ENCODE results near the gene PLPP7. TPM values are rescaled to one million over a fixed set of nuclear protein-coding genes. Genes with fewer than 3 reads are reported as not detected.

The PLPP7 gene
- total and polyA plus RNA-seq, 3 donors from 2014 or later: 8.6 to 29.9 (median 23.9) TPM

GRCh38 chr9:131291795-131292315, 2.3 kb downstream of the PLPP7 start:
- H3K4me1 ChIP-seq: peaks cover 3% of the 10 kb centered on the region
- H3K27me3 ChIP-seq: no peaks in the 10 kb centered on the region
- no peak overlapping the region for H3K27ac ChIP-seq
- no peak for TF ChIP-seq POLR2A (IDR thresholded peaks at IDR 0.05)
- TF ChIP-seq CTCF (IDR thresholded peaks at IDR 0.05): no peak
- WGBS, 2 donors: 87 to 90% methylated on average over 6 to 7 of the region's 7 CpGs
- DNase-seq: no peak
- H3K36me3 ChIP-seq (ENCODE audit: low read depth, missing control alignments): no peaks in the 10 kb centered on the region
- H3K9me3 ChIP-seq: no peaks in the 10 kb centered on the region
- intact Hi-C loops (cut with DNase I; ENCODE audit: low total_unique reads): no loop called here
- no peak overlapping the region for H3K4me3 ChIP-seq

- H3K9me3 ChIP-seq: no peaks in the 10 kb centered on the region
- intact Hi-C loops (cut with DNase I; ENCODE audit: low total_unique reads): no loop called here
- H3K27me3 ChIP-seq: no peaks in the 10 kb centered on the region
- H3K4me3 ChIP-seq: no peak overlapping the region
- 96% methylated on average over 10 of the region's 10 CpGs for WGBS, 2 donors
- no peak for TF ChIP-seq CTCF (IDR thresholded peaks at IDR 0.05)
- TF ChIP-seq POLR2A (IDR thresholded peaks at IDR 0.05): no peak
- no peak for DNase-seq
- no peak overlapping the region for H3K27ac ChIP-seq
- peaks cover 3% of the 10 kb centered on the region for H3K4me1 ChIP-seq
- no peaks in the 10 kb centered on the region for H3K36me3 ChIP-seq (ENCODE audit: low read depth, missing control alignments)
Measured at GRCh38 chr9:131292937-131293336, 3.4 kb downstream of the PLPP7 start.

GRCh38 chr9:131296460-131296859, 6.9 kb downstream of the PLPP7 start:
- H3K36me3 ChIP-seq (ENCODE audit: low read depth, missing control alignments): no peaks in the 10 kb centered on the region
- no peak overlapping the region for H3K27ac ChIP-seq
- no peak for TF ChIP-seq POLR2A (IDR thresholded peaks at IDR 0.05)
- TF ChIP-seq CTCF (IDR thresholded peaks at IDR 0.05): no peak
- H3K27me3 ChIP-seq: no peaks in the 10 kb centered on the region
- no peaks in the 10 kb centered on the region for H3K4me1 ChIP-seq
- H3K4me3 ChIP-seq: no peak overlapping the region
- no peaks in the 10 kb centered on the region for H3K9me3 ChIP-seq
- intact Hi-C loops (cut with DNase I; ENCODE audit: low total_unique reads): no loop called here
- no peak for DNase-seq
- WGBS, 2 donors: 82 to 91% methylated on average over 9 of the region's 9 CpGs

GRCh38 chr9:131296906-131297500, 7.5 kb downstream of the PLPP7 start:
- Histone ChIP-seq H3K4me1 (no peaks in the 10 kb centered on the region), H3K27me3 (no peaks in the 10 kb centered on the region), H3K4me3 (no peak overlapping the region), H3K27ac (no peak overlapping the region), H3K9me3 (no peaks in the 10 kb centered on the region), H3K36me3 (ENCODE audit: low read depth, missing control alignments) (no peaks in the 10 kb centered on the region)
- no peak for DNase-seq
- 87 to 92% methylated on average over 8 of the region's 8 CpGs for WGBS, 2 donors
- intact Hi-C loops (cut with DNase I; ENCODE audit: low total_unique reads): no loop called here
- TF ChIP-seq POLR2A (IDR thresholded peaks at IDR 0.05) (no peak), CTCF (IDR thresholded peaks at IDR 0.05) (no peak)

GRCh38 chr9:131297903-131298302, 8.4 kb downstream of the PLPP7 start:
- Histone ChIP-seq H3K9me3 (no peaks in the 10 kb centered on the region), H3K4me3 (no peak overlapping the region), H3K36me3 (ENCODE audit: low read depth, missing control alignments) (no peaks in the 10 kb centered on the region), H3K4me1 (no peaks in the 10 kb centered on the region), H3K27ac (no peak overlapping the region), H3K27me3 (no peaks in the 10 kb centered on the region)
- no peak for DNase-seq
- intact Hi-C loops (cut with DNase I; ENCODE audit: low total_unique reads): no loop called here
- no peak for TF ChIP-seq CTCF (IDR thresholded peaks at IDR 0.05)
- no peak for TF ChIP-seq POLR2A (IDR thresholded peaks at IDR 0.05)
- WGBS, 2 donors: 64 to 74% methylated on average over 11 of the region's 11 CpGs
